ENCODE measurements around the gene NQO2.
A peak's percentile ranks its signal among the peaks of the same experiment; 100 is the strongest.

Gene NQO2, protein sequence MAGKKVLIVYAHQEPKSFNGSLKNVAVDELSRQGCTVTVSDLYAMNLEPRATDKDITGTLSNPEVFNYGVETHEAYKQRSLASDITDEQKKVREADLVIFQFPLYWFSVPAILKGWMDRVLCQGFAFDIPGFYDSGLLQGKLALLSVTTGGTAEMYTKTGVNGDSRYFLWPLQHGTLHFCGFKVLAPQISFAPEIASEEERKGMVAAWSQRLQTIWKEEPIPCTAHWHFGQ

DNA sequence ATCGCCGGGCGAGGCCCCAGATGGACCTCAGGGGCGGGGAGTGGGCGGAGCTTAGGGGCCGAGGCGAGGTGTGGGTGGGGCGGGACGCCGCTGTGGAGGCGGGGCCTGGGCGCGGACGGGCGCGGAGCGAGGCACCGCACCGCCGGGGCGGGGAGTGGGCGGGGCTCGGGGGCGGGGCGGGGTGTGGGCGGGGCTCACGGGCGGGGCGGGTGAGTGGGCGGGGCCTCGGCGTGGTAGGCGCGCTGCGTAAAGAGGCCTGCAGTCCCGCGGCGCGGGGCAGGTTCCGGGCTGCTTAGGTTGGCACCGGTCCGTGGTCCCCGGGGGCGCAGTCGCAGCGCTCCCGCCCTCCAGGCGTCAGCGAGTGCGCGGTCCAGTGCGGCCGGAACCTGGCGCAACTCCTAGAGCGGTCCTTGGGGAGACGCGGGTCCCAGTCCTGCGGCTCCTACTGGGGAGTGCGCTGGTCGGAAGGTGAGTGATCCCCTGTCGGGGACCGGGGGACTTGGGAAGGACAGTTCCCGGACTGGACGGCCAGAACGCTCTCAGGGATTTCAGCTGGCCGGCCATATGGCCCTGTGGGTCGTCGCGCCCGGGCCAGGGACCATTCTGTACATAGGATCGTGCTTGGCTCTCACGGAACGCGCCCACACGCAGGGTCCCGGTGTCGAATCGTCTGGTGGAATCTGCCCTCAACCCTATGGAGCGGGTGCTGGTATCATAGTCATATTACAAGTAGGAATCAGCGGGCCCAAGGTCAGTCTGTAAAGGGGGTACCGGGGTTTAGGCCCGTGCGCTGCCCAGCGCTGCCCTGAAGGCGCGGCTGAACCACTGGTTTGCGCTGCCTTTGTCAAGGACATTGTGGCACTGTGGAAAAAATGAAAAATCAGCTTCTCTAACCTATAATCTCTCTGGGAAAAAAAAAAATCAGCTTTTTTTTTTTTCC, at the start of gene NQO2:
NQO2 (plus strand) TSS at position 277 of the 940 bp plus-strand sequence. CDS start 6,659 bp downstream, outside the sequence.
- peak; percentile 88 for DNase-seq (ENCODE audit: low read depth in 1 of 2, low spot score in 1 of 2)

DNA sequence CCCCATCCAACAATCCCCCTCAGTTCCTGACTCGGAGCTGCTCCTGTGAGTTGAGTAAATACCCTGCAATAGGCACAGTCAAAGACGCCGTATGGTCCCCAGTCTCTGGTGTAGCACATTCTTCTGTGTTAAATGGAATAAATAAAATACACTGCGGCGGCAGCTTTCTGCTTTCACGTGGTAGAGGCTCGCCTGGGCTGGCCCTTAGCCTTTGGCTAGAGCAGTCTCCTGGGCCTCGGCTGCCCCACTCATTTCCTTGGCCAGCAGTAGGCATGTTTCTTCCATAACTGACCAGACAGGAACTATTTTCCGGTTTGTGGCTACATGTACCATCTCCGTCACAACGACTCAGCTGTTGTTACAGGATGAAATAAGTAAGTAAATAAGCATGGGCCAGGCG, 49.0 kb upstream of the NQO2 start:
- no peak for DNase-seq (ENCODE audit: low read depth in 1 of 2, low spot score in 1 of 2)

DNA sequence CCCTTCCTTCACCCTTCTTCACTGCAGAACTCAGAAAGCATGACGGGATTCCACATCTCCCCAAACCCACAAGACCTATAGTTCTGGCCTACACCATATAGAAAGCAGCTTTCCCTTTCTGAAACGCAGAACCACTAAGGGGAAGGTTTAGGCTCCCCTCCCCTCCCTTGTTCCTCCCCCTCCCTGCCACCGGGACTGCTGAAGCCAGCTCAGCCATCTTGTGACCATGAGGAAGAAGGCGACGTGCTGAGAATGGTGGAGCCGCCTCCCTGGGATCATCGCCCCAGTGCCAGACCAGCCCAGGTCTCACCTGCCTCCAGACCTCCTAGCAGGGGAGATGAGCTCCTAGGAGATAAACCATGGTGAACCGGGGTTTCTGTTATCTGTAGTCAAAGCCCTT, 48.0 kb upstream of the NQO2 start:
- DNase-seq (ENCODE audit: low read depth in 1 of 2, low spot score in 1 of 2), result no peak

DNA sequence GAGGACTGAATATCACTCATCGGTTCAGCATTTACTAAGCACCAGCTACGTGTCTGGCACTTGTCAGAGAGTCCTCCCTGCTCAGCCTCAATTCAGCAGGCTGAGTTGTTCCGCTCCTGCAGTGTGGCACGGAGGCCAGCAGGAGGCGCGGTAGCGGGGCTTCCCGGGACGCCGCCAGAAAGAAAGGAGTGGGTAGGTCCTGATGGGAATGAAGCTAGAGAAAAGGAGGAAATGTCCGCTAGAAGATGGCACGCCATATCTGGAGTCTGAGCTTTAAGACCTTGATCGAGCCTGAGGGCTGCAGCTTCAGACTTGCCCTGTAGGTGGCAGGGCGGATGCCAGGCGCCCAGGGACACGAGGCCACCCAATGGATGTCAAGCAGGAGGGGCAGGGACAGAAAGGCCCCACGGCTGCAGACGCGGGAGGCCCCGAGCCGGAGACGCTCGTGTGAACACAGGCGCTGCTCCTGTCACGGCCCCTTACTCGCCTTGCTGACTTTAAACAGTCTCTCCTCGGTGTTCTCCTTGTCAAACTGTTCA, 47.1 kb upstream of the NQO2 start:
- peak in 1 of 2 donors; percentile 33 for DNase-seq (ENCODE audit: low read depth in 1 of 2, low spot score in 1 of 2)

DNA sequence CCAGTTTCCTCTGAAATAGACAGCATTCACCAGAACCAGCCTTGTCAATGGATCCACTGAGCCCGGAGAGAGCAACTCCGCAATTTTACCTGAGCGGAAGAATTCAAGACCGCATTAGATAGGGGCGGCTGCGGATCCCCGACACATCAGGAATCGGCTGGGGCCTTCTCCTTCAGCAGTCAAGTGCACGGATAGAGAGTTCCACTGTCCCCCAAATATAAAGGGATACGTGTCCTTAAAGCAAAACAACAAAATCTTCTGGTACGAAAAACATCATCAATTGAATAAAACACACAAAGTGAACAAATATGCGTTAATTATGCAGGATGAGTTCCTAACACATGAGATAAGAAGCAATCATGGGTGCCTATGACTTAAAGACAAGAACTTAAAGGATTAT, 46.6 kb upstream of the NQO2 start:
- no peak for DNase-seq (ENCODE audit: low read depth in 1 of 2, low spot score in 1 of 2)

DNA sequence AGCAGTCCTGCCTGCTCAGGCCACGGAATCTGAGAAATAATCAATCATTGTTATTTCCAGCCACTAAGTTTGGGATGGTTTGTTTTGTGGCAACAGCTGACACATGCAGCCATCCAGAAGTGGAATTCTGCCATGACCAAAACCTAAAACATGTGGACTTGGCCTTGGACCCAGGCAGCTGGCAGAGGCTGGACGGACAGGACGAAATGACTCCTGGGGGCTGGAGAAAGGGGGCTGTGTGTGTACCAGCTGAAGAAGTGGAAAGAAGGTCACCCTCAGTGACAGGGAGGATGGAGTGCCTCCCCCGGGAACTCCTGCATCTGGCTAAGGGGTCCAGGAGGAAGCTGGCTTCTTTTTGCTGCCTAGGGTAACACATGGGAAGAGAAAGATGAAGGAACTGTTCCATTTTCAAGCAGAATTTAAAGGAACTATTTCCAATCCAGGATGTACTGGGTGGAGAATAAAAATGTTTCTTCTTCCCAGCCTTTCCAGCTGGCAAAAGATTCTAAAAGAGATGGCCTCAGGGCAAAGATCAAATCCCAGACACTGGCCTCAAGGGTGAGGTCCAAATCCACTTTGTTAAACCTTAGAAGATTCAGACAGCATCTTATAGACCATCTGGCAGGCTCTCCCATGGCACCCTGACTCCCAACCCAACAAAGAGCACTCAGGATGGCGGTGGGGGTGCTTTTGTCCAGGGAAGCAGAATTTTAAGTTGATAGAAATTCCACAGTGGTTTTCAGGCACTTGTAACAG, 42.6 kb upstream of the NQO2 start:
- DNase-seq (ENCODE audit: low read depth in 1 of 2, low spot score in 1 of 2), result no peak

DNA sequence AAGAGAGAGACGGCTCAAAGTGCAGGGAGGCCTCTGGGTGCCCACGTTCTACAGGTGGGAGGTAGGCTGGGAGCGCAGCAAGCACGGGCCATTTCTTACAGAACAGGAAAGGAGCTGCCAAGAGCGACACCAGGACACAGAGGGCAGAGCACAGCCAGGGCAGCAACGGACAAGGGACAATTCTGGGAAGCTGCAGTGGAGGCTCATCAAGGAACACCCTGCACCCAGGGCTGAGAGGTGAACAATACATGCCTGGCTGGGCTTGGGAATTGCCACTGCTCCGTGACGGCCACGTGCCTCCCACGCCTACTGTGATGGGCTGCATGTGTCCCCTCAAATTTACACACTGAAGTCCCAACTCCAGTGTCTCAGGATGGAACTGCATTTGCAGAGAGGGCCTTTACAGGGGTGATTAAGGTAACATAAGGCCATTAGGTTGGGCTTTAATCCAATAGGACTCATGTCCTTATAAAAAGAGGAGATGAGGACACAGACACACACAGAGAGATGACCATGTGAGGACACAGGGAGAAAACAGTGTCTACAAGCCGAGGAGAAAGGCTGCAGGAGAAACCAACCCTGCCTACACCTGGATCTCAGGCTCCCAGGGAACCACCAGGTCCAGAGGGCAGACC, 41.9 kb upstream of the NQO2 start:
- no peak for DNase-seq (ENCODE audit: low read depth in 1 of 2, low spot score in 1 of 2)

DNA sequence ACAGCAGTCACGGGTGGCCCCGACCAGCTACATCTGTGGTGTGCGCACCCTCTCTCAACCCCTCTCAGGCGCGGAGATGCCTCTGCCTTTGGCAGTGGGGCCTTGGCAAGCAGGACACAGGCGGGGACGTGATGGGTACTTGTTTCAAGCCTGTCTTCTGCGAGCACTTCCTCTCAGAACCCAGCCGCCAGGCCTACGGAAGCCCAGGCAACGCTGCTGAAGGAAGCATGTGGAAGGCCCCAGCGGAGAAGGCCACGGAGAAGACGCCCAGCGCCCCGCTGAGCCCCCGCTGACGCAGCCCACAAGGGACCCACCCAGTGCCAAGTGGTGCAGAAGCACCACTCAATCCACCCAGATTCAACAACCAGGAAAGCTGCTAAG, 41.4 kb upstream of the NQO2 start:
- no peak for DNase-seq (ENCODE audit: low read depth in 1 of 2, low spot score in 1 of 2)

DNA sequence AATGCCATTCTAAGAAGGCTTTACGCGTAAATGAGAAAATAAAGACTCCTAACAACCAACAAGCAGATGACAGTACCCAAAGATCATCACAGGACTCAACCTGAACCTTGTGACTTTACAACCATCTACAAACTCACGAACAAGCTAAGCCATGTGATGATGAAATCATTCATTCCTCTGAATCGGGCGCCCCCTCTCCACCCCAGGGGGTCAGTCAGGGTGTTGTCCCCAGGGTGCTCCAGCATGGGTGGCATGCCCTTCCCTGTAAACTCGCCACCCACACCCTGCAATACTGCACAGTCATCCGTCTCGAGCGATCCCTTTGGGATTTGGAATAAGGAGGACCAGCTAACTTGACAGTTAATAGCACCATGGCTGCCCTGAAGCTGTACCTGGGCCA, 40.9 kb upstream of the NQO2 start:
- no peak for DNase-seq (ENCODE audit: low read depth in 1 of 2, low spot score in 1 of 2)

DNA sequence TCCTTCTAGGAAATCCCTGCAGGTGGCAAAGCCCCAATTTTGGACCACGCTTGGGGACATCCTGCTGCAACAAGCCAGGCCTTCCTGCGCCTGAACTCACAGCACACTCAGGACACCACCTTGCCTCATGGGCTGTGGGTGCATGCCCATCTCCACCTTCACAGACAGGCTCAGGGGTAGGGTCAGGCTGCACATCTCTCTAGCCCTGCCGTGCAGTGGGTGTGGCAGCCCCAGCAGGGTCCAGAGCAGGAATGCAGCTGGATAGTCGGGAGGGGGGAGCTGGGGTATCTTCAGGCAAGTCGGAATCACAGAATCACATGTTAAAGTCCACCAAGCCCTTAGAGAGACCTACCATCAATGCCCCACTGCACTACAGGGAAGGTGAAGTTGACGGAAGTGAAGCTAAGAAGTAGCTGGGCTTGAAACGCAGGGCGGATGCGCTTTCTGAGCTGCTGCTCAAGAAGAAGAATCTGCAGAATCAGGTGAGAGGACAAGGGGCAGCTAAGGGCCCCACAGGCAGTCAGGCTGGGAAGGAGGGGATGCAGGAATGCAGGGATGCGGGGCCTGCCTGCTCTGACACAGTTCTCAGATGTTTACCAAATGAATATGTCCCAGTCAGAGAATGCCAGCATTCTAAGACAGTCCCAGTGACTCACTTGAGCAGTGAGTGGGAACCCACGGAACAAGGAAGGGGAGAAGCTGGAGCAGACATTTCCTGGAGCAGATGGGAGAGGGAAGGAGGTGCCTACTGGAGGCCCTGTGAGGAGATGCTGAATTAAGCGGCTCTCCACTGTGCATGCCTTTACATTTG, 39.6 kb upstream of the NQO2 start:
- no peak for DNase-seq (ENCODE audit: low read depth in 1 of 2, low spot score in 1 of 2)

DNA sequence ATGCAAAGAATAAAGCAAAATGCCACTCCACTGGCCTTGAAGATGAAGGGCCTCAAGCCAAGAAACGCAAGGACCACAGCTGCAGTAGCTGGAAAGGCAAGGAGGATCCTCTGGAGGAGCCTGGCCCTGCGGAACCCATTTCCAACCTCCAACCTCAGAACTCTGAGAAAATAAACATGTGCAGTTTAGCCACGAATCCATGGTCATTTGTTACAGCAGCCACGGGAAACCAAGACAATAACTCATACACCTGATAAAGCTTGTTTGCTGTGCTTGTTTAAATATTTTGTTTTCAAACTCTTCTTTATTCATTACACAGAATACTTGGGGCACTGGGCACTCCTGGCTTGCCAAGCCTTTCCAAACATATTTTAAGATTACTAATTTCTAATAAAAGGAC, 38.8 kb upstream of the NQO2 start:
- DNase-seq (ENCODE audit: low read depth in 1 of 2, low spot score in 1 of 2), result no peak

DNA sequence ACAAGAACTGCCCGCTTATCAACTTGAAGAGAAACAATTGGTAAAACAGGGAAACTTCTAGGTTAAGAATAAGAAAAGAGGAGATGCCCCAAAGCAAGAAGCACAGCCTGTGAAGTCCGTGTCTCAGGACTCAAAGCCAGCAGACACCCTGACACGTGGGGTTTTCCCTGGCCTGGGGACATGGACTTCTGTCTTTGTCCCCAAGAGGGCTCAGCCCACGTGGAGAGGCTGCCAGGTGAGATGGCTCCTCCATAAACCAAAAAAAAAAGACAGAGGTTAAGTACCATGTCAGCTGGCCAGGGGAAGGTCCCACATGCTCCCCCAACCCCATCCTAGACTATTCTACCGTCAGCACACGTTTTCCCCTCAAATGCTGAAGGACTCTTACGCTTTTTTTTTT, 38.2 kb upstream of the NQO2 start:
- no peak for DNase-seq (ENCODE audit: low read depth in 1 of 2, low spot score in 1 of 2)

DNA sequence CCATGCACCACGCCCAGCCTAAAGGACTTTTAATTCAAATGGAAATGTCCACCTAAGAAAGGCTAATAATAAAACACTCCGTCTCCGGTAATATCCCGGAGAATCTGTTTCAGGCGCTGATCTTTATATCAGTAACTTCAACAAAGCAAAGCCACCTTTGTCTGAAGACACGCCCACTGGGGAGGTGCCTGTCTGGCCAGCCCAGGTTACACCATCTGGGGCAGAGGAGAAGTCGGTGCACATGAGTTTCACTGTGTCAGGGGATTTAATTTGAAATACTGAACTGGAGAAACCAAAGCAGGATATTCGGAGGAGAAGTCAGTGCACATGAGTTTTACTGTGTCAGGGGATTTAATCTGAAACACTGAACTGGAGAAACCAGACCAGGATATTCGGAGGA, 37.7 kb upstream of the NQO2 start:
- DNase-seq (ENCODE audit: low read depth in 1 of 2, low spot score in 1 of 2), result no peak

DNA sequence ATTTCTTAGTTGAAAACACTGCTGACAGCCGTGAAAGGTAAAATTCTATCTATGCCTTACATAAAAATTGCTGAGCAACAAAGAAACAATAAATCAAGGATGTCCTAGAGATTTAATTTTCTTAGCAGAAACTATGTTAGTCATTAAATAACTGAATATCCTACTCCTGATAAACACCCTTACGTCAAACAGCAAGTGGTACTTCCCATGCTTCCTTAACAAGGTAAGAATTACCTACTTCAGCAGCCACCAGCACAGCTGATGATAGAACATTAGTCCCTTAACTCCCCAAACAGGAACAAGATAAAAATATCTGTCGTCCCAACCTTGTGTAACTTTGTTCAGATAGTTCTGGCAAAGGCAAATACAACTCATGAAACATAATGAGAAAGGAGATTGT, 37.1 kb upstream of the NQO2 start:
- DNase-seq (ENCODE audit: low read depth in 1 of 2, low spot score in 1 of 2), result no peak

DNA sequence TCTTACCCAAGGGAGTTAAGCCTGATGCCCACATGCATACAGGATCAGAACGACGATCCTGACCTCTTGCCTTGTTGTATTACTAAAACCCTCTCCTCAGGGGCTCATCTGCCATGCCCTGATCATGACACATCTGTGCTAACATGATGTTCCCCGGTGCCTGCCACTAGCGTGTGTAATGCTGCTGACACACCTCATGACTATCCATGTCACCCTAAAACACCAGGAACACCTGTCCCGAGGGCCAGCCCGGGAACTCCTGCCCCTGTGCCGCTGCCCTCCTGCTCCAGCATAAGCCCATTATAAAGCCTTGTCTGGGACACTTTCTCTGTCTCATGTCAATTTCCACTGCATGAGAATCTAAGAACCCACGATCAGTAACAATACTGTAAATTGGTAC, 35.9 kb upstream of the NQO2 start:
- DNase-seq (ENCODE audit: low read depth in 1 of 2, low spot score in 1 of 2), result no peak

DNA sequence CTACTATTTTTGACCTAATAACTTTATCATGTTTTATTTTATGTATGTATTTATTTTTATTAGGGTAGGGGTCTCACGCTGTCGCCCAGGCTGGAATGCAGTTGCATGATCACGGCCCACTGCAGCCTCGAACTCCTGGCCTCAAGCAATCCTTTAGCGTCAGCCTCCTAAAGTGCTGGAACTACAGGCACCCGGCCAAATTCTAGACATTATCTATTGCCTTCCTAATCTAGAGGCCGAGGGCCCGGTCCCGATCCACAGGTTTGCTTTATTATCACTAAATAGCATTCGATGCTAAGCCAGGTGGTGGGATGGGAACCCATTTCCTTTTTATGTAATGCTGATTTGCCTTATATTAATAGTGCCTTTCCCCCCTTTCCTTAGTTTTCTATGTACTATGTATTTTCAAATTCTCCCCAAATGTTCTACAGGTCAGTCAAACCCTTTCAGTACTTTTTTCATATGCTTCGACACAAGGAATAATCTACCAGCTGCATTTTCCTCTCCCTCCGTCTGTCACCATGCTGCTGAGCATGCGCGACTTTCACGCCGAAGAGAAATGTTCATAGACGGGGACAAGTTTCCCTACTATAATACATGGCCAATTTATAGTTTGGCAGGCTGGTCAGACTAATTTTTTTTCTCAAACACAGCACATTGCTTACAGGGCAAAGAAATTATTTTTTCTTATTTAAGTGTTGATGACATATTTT, 34.7 kb upstream of the NQO2 start:
- no peak for DNase-seq (ENCODE audit: low read depth in 1 of 2, low spot score in 1 of 2)

DNA sequence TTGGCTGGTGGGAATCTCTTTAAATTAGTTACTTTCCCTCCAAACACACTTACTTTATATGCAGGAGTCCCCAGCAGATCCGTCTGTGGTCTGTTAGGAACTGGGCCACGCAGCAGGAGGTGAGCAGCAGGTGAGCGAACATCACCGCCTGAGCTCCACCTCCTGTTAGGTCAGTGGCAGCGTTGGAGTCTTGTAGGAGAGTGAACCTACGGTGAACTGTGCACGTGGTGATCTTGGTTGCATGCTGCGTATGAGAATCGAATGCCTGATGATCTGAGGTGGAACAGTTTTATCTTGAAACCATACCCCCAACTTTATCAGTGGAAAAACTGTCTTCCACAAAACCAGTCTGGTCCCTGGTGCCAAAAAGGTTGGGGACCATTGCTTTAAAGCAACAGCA, 33.3 kb upstream of the NQO2 start:
- DNase-seq (ENCODE audit: low read depth in 1 of 2, low spot score in 1 of 2), result no peak

DNA sequence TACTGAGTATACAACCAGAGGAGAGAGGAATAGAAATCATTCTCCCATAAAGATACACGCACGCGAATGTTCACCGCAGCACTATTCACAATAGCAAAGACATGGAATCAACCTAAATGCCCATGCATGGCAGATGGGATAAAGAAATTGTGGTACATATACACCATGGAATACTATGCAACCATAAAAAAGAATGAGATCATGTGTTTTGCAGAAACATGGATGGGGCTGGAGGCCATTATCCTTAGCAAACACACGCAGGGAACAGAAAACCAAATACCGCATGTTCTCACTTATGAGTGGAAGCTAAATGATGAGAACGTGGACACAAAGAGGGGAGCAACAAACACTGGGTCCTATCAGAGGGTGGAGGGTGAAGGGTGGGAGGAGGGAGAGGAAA, 31.8 kb upstream of the NQO2 start:
- DNase-seq (ENCODE audit: low read depth in 1 of 2, low spot score in 1 of 2), result no peak

DNA sequence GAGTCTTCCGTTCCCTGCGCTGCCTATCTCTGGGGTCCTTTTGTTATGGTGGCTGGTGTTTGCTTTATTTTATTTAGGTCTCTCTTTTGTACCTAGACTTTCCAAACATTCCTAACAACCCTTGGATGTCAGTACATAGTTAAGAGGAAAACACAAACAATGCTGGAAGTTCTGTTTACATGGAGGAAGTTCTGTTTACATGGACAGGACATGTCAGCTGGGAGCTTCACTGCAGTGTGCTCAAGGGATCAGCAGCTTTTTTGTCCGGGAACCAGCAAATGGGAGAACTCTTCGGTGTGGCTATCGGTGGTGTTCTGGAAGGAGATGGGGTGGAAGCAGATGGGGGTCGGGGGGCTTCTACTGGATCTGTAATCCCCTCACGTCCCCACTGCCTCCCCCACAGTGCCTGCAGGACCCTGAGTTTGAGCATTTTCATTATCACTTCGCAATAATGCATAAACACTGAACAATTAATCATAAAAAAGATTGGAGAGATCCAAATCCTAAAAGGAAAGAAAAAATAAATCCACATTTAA, 31.0 kb upstream of the NQO2 start:
- no peak for DNase-seq (ENCODE audit: low read depth in 1 of 2, low spot score in 1 of 2)

Data from stimulated activated CD4-positive, alpha-beta T cell treated with anti-CD3 and anti-CD28 coated beads, Interleukin-15, amount 100 ng/mL, for 1 hour (primary cell).